ENCODE data around the gene LIMS4. TPM values are rescaled to one million over a fixed set of nuclear protein-coding genes. Genes with fewer than 3 reads are reported as not detected.
"Not testable (repeated sequence)": the region's sequence is repeated elsewhere in the genome, so short reads cannot be mapped to it uniquely, and the experiment has no call there.

Gene LIMS4
- total RNA-seq, result 1 to 10 TPM in 1 of 2 donors, under 1 TPM in 1; 0.89 to 2.6 TPM
- 1 to 10 TPM in 1 of 2 donors, under 1 TPM in 1; 0.93 to 1.3 TPM for polyA plus RNA-seq (ENCODE audit: insufficient read length in 2 of 2)
- long read RNA-seq, donor 1, result 0 reads
- long read RNA-seq, donor 2, result 0 reads
- long read RNA-seq, donor 3, result 0 reads
- long read RNA-seq, donor 4, result 0 reads

DNA sequence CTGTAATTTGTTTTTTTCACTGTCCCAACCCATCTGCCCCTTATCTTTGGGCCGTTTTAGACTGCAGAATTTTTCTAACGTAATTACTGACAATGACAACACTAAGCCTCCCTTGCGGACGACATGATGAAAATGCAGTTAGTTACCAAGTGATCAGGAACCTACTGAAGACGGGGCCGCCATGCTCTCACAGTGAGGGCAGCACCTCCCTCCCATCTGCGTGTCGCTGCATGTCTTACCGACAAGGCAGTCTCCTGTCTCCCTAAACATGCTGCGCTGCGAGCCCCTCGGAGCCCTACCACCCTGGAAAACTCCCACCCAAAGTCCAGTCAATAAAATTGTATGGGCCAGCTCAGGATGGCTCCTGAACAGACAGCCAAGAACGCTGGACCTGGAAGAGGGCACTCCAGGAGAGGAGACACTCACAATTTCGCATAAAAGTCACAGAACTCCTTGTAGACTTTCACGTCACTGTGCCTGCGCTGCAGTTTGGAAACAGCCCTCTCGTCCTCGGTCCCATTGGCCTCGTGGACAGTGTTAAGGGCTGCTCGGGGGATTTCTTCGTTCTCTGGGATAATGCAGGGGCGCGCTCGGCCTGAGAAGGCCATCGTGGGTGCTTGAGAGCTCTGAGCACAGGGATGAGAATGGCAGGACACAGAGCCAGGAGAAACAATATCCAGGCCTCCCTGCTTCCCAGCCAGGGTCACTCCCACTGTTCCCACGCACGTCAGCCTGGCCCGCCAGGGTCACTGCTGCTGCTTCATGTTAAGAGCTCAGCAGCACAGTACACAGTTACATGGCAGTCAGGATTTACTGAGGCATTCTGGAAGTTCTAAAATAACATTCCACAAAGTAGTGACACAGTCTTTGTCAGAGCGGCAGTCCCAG lies at the start of gene LIMS4:
LIMS4 (minus strand) TSS at position 646 of the 888 bp plus-strand sequence; CDS start at position 608, 38 bp downstream.
- no CpG with 5 or more reads among the region's 29 CpGs for WGBS (ENCODE audit: insufficient coverage)
- not testable (repeated sequence) for H3K27me3 ChIP-seq (ENCODE audit: control insufficient read depth, insufficient read depth, low read length); H3K4me1 ChIP-seq (ENCODE audit: control insufficient read depth, insufficient read depth, low read length); H3K36me3 ChIP-seq (ENCODE audit: control insufficient read depth, insufficient read depth, low read length); DNase-seq (ENCODE audit: low read depth in 4 of 6, low spot score in 6 of 6); H3K27ac ChIP-seq (ENCODE audit: low read depth, low read length); H3K9me3 ChIP-seq (ENCODE audit: control insufficient read depth, insufficient read depth, low read length); H3K4me3 ChIP-seq (ENCODE audit: low read depth, low read length)

- H3K36me3 ChIP-seq (ENCODE audit: control insufficient read depth, insufficient read depth, low read length); H3K4me1 ChIP-seq (ENCODE audit: control insufficient read depth, insufficient read depth, low read length); H3K27me3 ChIP-seq (ENCODE audit: control insufficient read depth, insufficient read depth, low read length); H3K4me3 ChIP-seq (ENCODE audit: low read depth, low read length); H3K9me3 ChIP-seq (ENCODE audit: control insufficient read depth, insufficient read depth, low read length); H3K27ac ChIP-seq (ENCODE audit: low read depth, low read length); DNase-seq (ENCODE audit: low read depth in 4 of 6, low spot score in 6 of 6): not testable (repeated sequence)
- whole genome bisulfite sequencing (ENCODE audit: insufficient coverage), result no CpG with 5 or more reads among the region's 8 CpGs
These were observed 27.2 kb upstream of the LIMS4 start for GRCh38 chr2:110499755-110500377.

GRCh38 chr2:110496027-110496426 lies 23.4 kb upstream of the LIMS4 start:
- H3K27ac ChIP-seq (ENCODE audit: low read depth, low read length); DNase-seq (ENCODE audit: low read depth in 4 of 6, low spot score in 6 of 6); H3K27me3 ChIP-seq (ENCODE audit: control insufficient read depth, insufficient read depth, low read length); H3K4me1 ChIP-seq (ENCODE audit: control insufficient read depth, insufficient read depth, low read length); H3K4me3 ChIP-seq (ENCODE audit: low read depth, low read length); H3K9me3 ChIP-seq (ENCODE audit: control insufficient read depth, insufficient read depth, low read length); H3K36me3 ChIP-seq (ENCODE audit: control insufficient read depth, insufficient read depth, low read length): not testable (repeated sequence)
- no CpG with 5 or more reads among the region's 6 CpGs for WGBS (ENCODE audit: insufficient coverage)

- H3K4me3 ChIP-seq (ENCODE audit: low read depth, low read length); DNase-seq (ENCODE audit: low read depth in 4 of 6, low spot score in 6 of 6); H3K27ac ChIP-seq (ENCODE audit: low read depth, low read length); H3K27me3 ChIP-seq (ENCODE audit: control insufficient read depth, insufficient read depth, low read length); H3K9me3 ChIP-seq (ENCODE audit: control insufficient read depth, insufficient read depth, low read length); H3K36me3 ChIP-seq (ENCODE audit: control insufficient read depth, insufficient read depth, low read length); H3K4me1 ChIP-seq (ENCODE audit: control insufficient read depth, insufficient read depth, low read length): not testable (repeated sequence)
- WGBS (ENCODE audit: insufficient coverage), result no CpG with 5 or more reads among the region's 3 CpGs
These were observed 21.9 kb upstream of the LIMS4 start for GRCh38 chr2:110494488-110494887.

DNA sequence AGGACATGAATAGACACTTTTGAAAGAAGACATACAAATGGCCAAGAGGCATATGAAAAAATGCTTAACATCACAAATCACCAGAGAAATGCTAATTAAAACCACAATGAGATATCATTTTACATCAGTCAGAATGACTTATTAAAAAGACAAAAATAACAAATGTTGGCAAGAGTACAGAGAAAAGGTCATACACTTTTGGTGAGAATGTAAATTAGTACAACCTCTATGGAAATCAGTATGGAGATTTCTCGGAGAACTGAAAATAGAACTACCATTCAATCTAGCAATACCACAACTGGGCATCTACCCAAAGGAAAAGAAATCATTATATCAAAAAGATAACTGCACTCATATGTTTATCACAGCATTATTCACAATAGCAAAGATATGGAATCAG lies 16.4 kb upstream of the LIMS4 start:
- DNase-seq (ENCODE audit: low read depth in 4 of 6, low spot score in 6 of 6); H3K4me3 ChIP-seq (ENCODE audit: low read depth, low read length); H3K9me3 ChIP-seq (ENCODE audit: control insufficient read depth, insufficient read depth, low read length); H3K27ac ChIP-seq (ENCODE audit: low read depth, low read length); H3K27me3 ChIP-seq (ENCODE audit: control insufficient read depth, insufficient read depth, low read length); H3K4me1 ChIP-seq (ENCODE audit: control insufficient read depth, insufficient read depth, low read length); H3K36me3 ChIP-seq (ENCODE audit: control insufficient read depth, insufficient read depth, low read length): not testable (repeated sequence)
- no CpG with 5 or more reads among the region's 1 CpG for WGBS (ENCODE audit: insufficient coverage)

- no CpG with 5 or more reads among the region's 4 CpGs for WGBS (ENCODE audit: insufficient coverage)
- not testable (repeated sequence) for H3K27ac ChIP-seq (ENCODE audit: low read depth, low read length)
These were observed 10.1 kb upstream of the LIMS4 start for GRCh38 chr2:110482697-110483096.

GRCh38 chr2:110481200-110481599 lies 8.6 kb upstream of the LIMS4 start:
- not testable (repeated sequence) for H3K27me3 ChIP-seq (ENCODE audit: control insufficient read depth, insufficient read depth, low read length); H3K4me1 ChIP-seq (ENCODE audit: control insufficient read depth, insufficient read depth, low read length); H3K36me3 ChIP-seq (ENCODE audit: control insufficient read depth, insufficient read depth, low read length); DNase-seq (ENCODE audit: low read depth in 4 of 6, low spot score in 6 of 6); H3K4me3 ChIP-seq (ENCODE audit: low read depth, low read length); H3K9me3 ChIP-seq (ENCODE audit: control insufficient read depth, insufficient read depth, low read length); H3K27ac ChIP-seq (ENCODE audit: low read depth, low read length)
- WGBS (ENCODE audit: insufficient coverage), result no CpG with 5 or more reads among the region's 3 CpGs

More at GRCh38 chr2:110482697-110483096, 10.1 kb upstream of the LIMS4 start:
- not testable (repeated sequence) for H3K9me3 ChIP-seq (ENCODE audit: control insufficient read depth, insufficient read depth, low read length); H3K4me3 ChIP-seq (ENCODE audit: low read depth, low read length); H3K36me3 ChIP-seq (ENCODE audit: control insufficient read depth, insufficient read depth, low read length); DNase-seq (ENCODE audit: low read depth in 4 of 6, low spot score in 6 of 6); H3K27me3 ChIP-seq (ENCODE audit: control insufficient read depth, insufficient read depth, low read length); H3K4me1 ChIP-seq (ENCODE audit: control insufficient read depth, insufficient read depth, low read length)

- H3K4me3 ChIP-seq (ENCODE audit: low read depth, low read length); H3K27me3 ChIP-seq (ENCODE audit: control insufficient read depth, insufficient read depth, low read length); DNase-seq (ENCODE audit: low read depth in 4 of 6, low spot score in 6 of 6); H3K4me1 ChIP-seq (ENCODE audit: control insufficient read depth, insufficient read depth, low read length); H3K36me3 ChIP-seq (ENCODE audit: control insufficient read depth, insufficient read depth, low read length); H3K27ac ChIP-seq (ENCODE audit: low read depth, low read length); H3K9me3 ChIP-seq (ENCODE audit: control insufficient read depth, insufficient read depth, low read length): not testable (repeated sequence)
- WGBS (ENCODE audit: insufficient coverage), result no CpG with 5 or more reads among the region's 4 CpGs
These were observed 7.5 kb upstream of the LIMS4 start for GRCh38 chr2:110480084-110480483.

DNA sequence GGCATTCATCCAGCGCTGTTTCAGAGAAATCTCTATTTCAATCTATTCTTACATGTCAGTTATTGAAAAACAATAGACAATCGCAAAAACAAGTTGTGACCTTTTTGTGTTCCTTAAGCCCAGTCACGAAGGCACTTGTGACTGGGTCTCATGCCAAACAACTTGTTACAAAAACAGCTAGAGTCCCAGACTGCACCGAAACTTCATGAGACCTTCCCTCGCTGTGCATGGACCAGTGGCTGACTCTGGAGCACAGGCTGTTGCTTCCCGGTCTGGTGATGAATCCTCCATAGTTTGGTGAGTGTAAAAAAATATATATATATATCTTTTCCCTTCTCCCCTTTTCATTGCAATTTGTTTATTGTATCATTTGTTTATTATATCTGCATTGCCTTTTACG lies 4.8 kb upstream of the LIMS4 start:
- not testable (repeated sequence) for DNase-seq (ENCODE audit: low read depth in 4 of 6, low spot score in 6 of 6); H3K27ac ChIP-seq (ENCODE audit: low read depth, low read length); H3K27me3 ChIP-seq (ENCODE audit: control insufficient read depth, insufficient read depth, low read length); H3K4me1 ChIP-seq (ENCODE audit: control insufficient read depth, insufficient read depth, low read length); H3K4me3 ChIP-seq (ENCODE audit: low read depth, low read length); H3K9me3 ChIP-seq (ENCODE audit: control insufficient read depth, insufficient read depth, low read length); H3K36me3 ChIP-seq (ENCODE audit: control insufficient read depth, insufficient read depth, low read length)
- WGBS (ENCODE audit: insufficient coverage), result no CpG with 5 or more reads among the region's 7 CpGs

DNA sequence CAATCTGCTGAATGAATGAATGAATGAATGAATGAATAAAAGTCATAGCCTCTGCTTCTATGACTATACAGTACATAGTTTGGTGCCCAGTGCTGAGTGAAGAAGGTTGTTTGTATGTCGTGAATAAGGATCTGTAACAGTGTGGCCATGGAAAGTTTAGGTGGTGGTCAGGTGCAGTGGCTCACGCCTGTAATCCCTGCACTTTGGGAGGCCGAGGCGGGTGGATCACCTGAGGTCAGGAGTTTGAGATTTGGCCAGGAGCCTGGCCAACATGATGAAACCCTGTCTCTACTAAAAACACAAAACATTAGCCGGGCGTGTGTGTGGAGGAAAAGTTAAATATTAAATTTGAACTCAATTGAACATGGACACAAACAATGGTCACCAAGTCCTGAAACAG lies 4.3 kb upstream of the LIMS4 start:
- H3K9me3 ChIP-seq (ENCODE audit: control insufficient read depth, insufficient read depth, low read length); H3K4me3 ChIP-seq (ENCODE audit: low read depth, low read length); H3K27ac ChIP-seq (ENCODE audit: low read depth, low read length); H3K27me3 ChIP-seq (ENCODE audit: control insufficient read depth, insufficient read depth, low read length); H3K36me3 ChIP-seq (ENCODE audit: control insufficient read depth, insufficient read depth, low read length); H3K4me1 ChIP-seq (ENCODE audit: control insufficient read depth, insufficient read depth, low read length); DNase-seq (ENCODE audit: low read depth in 4 of 6, low spot score in 6 of 6): not testable (repeated sequence)
- no CpG with 5 or more reads among the region's 6 CpGs for WGBS (ENCODE audit: insufficient coverage)
